ENCODE measurements around the gene HOXB7.

The HOXB7 gene

GRCh38 chr17:48561884-48562810 lies 48.7 kb downstream of the HOXB7 start:
- peaks cover 15% of the 10 kb centered on the region for H3K36me3 Mint-ChIP-seq (ENCODE audit: low read depth)
- no peak overlapping the region for H3K27ac Mint-ChIP-seq

GRCh38 chr17:48559840-48560817 lies 50.7 kb downstream of the HOXB7 start:
- Mint-ChIP-seq H3K9me3 (no peaks in the 10 kb centered on the region), H3K27ac (no peak overlapping the region)

More at GRCh38 chr17:48561884-48562810, 48.7 kb downstream of the HOXB7 start:
- peaks cover 5% of the 10 kb centered on the region for H3K4me1 Mint-ChIP-seq (ENCODE audit: low read depth)
- peaks cover 30% of the 10 kb centered on the region for H3K27me3 Mint-ChIP-seq (ENCODE audit: low read depth)
- H3K4me3 Mint-ChIP-seq = no peak overlapping the region
- H3K9me3 Mint-ChIP-seq = no peaks in the 10 kb centered on the region

GRCh38 chr17:48559122-48559839 lies 51.5 kb downstream of the HOXB7 start:
- H3K9me3 Mint-ChIP-seq = no peaks in the 10 kb centered on the region
- no peak overlapping the region for H3K27ac Mint-ChIP-seq
- peaks cover 24% of the 10 kb centered on the region for H3K36me3 Mint-ChIP-seq (ENCODE audit: low read depth)
- H3K4me3 Mint-ChIP-seq = no peak overlapping the region
- H3K4me1 Mint-ChIP-seq (ENCODE audit: low read depth) = peaks cover 19% of the 10 kb centered on the region
- peaks cover 50% of the 10 kb centered on the region for H3K27me3 Mint-ChIP-seq (ENCODE audit: low read depth)

More at GRCh38 chr17:48559840-48560817, 50.7 kb downstream of the HOXB7 start:
- H3K27me3 Mint-ChIP-seq (ENCODE audit: low read depth) = peaks cover 49% of the 10 kb centered on the region
- no peak overlapping the region for H3K4me3 Mint-ChIP-seq
- peaks cover 17% of the 10 kb centered on the region for H3K4me1 Mint-ChIP-seq (ENCODE audit: low read depth)
- peaks cover 24% of the 10 kb centered on the region for H3K36me3 Mint-ChIP-seq (ENCODE audit: low read depth)

- peaks cover 19% of the 10 kb centered on the region for H3K4me1 Mint-ChIP-seq (ENCODE audit: low read depth)
- peaks cover 52% of the 10 kb centered on the region for H3K27me3 Mint-ChIP-seq (ENCODE audit: low read depth)
- peaks cover 25% of the 10 kb centered on the region for H3K36me3 Mint-ChIP-seq (ENCODE audit: low read depth)
- H3K27ac Mint-ChIP-seq = no peak overlapping the region
- H3K4me3 Mint-ChIP-seq = no peak overlapping the region
- H3K9me3 Mint-ChIP-seq = no peaks in the 10 kb centered on the region
Observed at GRCh38 chr17:48558831-48559121, 52.0 kb downstream of the HOXB7 start.

GRCh38 chr17:48558057-48558830 lies 52.6 kb downstream of the HOXB7 start:
- Mint-ChIP-seq H3K27ac (no peak overlapping the region), H3K9me3 (no peaks in the 10 kb centered on the region), H3K27me3 (ENCODE audit: low read depth) (peaks cover 49% of the 10 kb centered on the region), H3K4me3 (no peak overlapping the region), H3K36me3 (ENCODE audit: low read depth) (peaks cover 27% of the 10 kb centered on the region), H3K4me1 (ENCODE audit: low read depth) (peaks cover 19% of the 10 kb centered on the region)

Measured in T-helper 1 cell treated with Interleukin-12 subunit alpha and Interleukin-12 subunit beta and Interleukin-4 antibody, amounts not matched to agents 30 μg/mL and 1 μg/mL, for 36 hours (primary cell).